Measurements from ENCODE around the gene ANKRD29. TPM values are rescaled to one million over a fixed set of nuclear protein-coding genes. Genes with fewer than 3 reads are reported as not detected.

The ANKRD29 gene
- total and polyA plus RNA-seq, 10 of the 15 experiments (the other 5 are each of a cell fraction or from before 2014, with no cell fraction given), result 0.53 to 9.2 (median 1.6) TPM

- TF ChIP-seq, protein P1, sequence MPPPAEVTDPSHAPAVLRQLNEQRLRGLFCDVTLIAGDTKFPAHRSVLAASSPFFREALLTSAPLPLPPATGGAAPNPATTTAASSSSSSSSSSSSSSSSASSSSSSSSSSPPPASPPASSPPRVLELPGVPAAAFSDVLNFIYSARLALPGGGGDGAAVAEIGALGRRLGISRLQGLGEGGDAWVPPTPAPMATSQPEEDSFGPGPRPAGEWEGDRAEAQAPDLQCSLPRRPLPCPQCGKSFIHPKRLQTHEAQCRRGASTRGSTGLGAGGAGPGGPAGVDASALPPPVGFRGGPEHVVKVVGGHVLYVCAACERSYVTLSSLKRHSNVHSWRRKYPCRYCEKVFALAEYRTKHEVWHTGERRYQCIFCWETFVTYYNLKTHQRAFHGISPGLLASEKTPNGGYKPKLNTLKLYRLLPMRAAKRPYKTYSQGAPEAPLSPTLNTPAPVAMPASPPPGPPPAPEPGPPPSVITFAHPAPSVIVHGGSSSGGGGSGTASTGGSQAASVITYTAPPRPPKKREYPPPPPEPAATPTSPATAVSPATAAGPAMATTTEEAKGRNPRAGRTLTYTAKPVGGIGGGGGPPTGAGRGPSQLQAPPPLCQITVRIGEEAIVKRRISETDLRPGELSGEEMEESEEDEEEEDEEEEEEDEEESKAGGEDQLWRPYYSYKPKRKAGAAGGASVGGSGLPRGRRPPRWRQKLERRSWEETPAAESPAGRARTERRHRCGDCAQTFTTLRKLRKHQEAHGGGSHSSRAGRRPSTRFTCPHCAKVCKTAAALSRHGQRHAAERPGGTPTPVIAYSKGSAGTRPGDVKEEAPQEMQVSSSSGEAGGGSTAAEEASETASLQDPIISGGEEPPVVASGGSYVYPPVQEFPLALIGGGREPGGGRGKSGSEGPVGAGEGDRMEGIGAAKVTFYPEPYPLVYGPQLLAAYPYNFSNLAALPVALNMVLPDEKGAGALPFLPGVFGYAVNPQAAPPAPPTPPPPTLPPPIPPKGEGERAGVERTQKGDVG (CRISPR knock-in tag; IDR thresholded peaks at IDR 0.05), result no peak
- TF ChIP-seq, protein P2, sequence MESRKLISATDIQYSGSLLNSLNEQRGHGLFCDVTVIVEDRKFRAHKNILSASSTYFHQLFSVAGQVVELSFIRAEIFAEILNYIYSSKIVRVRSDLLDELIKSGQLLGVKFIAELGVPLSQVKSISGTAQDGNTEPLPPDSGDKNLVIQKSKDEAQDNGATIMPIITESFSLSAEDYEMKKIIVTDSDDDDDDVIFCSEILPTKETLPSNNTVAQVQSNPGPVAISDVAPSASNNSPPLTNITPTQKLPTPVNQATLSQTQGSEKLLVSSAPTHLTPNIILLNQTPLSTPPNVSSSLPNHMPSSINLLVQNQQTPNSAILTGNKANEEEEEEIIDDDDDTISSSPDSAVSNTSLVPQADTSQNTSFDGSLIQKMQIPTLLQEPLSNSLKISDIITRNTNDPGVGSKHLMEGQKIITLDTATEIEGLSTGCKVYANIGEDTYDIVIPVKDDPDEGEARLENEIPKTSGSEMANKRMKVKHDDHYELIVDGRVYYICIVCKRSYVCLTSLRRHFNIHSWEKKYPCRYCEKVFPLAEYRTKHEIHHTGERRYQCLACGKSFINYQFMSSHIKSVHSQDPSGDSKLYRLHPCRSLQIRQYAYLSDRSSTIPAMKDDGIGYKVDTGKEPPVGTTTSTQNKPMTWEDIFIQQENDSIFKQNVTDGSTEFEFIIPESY (IDR thresholded peaks at IDR 0.05), result no peak
- no peak for TF ChIP-seq ZNF622 (IDR thresholded peaks at IDR 0.05)
Observed at GRCh38 chr18:23587220-23587642, 75.5 kb downstream of the ANKRD29 start (continued).

- Histone ChIP-seq H3K4me2 (ENCODE audit: control insufficient read depth, insufficient read depth) (peak within 1 kb of the TSS; percentile 94), H3K9ac (ENCODE audit: control insufficient read depth, insufficient read depth, low read length) (peak within 1 kb of the TSS; percentile 87), H3K79me2 (ENCODE audit: control insufficient read depth, insufficient read depth, low read length) (peaks cover 37% of the 10 kb centered on the region), H3K9me3 (replicated peaks; ENCODE audit: control insufficient read depth, insufficient read depth, low read length) (no peaks in the 10 kb centered on the region), H3K27ac (ENCODE audit: control insufficient read depth, insufficient read depth) (peak within 1 kb of the TSS; percentile 96), H4K20me1 (ENCODE audit: control insufficient read depth, insufficient read depth) (no peaks in the 10 kb centered on the region), H3K36me3 (ENCODE audit: control insufficient read depth in 2 of 2, insufficient read depth in 2 of 2, low read length in 1 of 2) (no peaks in the 10 kb centered on the region), H2AFZ (ENCODE audit: control insufficient read depth, low read depth, low read length) (peak within 1 kb of the TSS; percentile 95), H3K27me3 (replicated peaks in 1 of 2; ENCODE audit: control insufficient read depth in 2 of 2, insufficient read depth in 2 of 2, low read length in 1 of 2) (no peaks in the 10 kb centered on the region), H3K4me3 (peak within 1 kb of the TSS; percentile 91), H3K4me1 (ENCODE audit: control insufficient read depth, insufficient read depth, low read length) (peaks cover 7% of the 10 kb centered on the region; the same call in 1 of the 2 replicates)
- DNase-seq (ENCODE audit: low read depth, low spot score) (peak; percentile 67), FAIRE-seq (no peak), ATAC-seq (peak; percentile 95)
- RAD21 ChIA-PET (ENCODE audit: unreplicated experiment), result interaction anchor here (0.9 to 2.6 kb wide), 7 partner anchors 27 to 117 kb away, joined by 3 to 22 read pairs (median 8); no protein-coding TSS in a partner anchor
- intact Hi-C loops (cut with micrococcal nuclease; ENCODE audit: unreplicated experiment) (loop anchor here (2.0 to 5.0 kb wide), 3 partner anchors 32 to 82 kb away; no protein-coding TSS in a partner anchor), in situ Hi-C loops (cut with MboI) (no loop called here)
- under 1% methylated on average over 82 of the region's 95 CpGs for WGBS (ENCODE audit: insufficient coverage, insufficient replicate concordance, low lambda C conversion rate, missing lambda C conversion rate)
- BruUV-seq (replicated peaks), result TSS peak; percentile 78
- CTCF ChIA-PET, result interaction anchor here (0.8 to 3.2 kb wide), 21 partner anchors 10 to 162 kb away, joined by 3 to 21 read pairs (median 5); no protein-coding TSS in a partner anchor
- POLR2A ChIA-PET, result interaction anchor here (0.6 to 2.8 kb wide), 10 partner anchors 10 to 1485 kb away, joined by 3 to 33 read pairs (median 4); no protein-coding TSS in a partner anchor
- SMC1A ChIA-PET (ENCODE audit: uncharacterized antibody, unreplicated experiment), result interaction anchor here (0.6 to 3.2 kb wide), 12 partner anchors 10 to 627 kb away, joined by 3 to 28 read pairs (median 5); no protein-coding TSS in a partner anchor
- TF ChIP-seq WRNIP1 (IDR thresholded peaks at IDR 0.05; ENCODE audit: borderline replicate concordance, low read depth, low read length) (no peak), MXI1 (IDR thresholded peaks at IDR 0.05; ENCODE audit: low read depth, low read length) (peak; percentile 35; the same call in 1 of the 2 replicates), MTA2 (IDR thresholded peaks at IDR 0.05; ENCODE audit: low read depth) (no peak), MEF2A (IDR thresholded peaks at IDR 0.05; ENCODE audit: insufficient read depth, low read depth, low read length) (no peak), YBX1 (IDR thresholded peaks at IDR 0.05) (no peak)
- TF ChIP-seq, protein P1 (CRISPR knock-in tag; IDR thresholded peaks at IDR 0.05), result no peak
Observed at GRCh38 chr18:23586249-23587196, 76.2 kb downstream of the ANKRD29 start, which contains the start of gene NPC1. TSS of gene NPC1 (minus strand) at chr18:23586506. CDS start at chr18:23586343, 163 bp downstream.
